HepG2 (cell line): ENCODE data around the gene GBP3. TPM values are rescaled to one million over a fixed set of nuclear protein-coding genes. Genes with fewer than 3 reads are reported as not detected.
A peak's percentile ranks its signal among the peaks of the same experiment; 100 is the strongest.

Experiments used
- HDAC2 ChIP-seq: sonication (generic); formaldehyde crosslinking; IDR thresholded peaks from 2 replicates; pipeline ENCODE4 v1.4.0; 2020; ENCODE audit warnings: missing genetic modification reagents
- POLR2A ChIP-seq, 2 experiments: IDR thresholded peaks; 2 replicates each; pipeline ENCODE4 v1.6.1; 2011; ENCODE audit warnings: low read depth in 2 of 2, low read length in 2 of 2, mild to moderate bottlenecking in 1 of 2, moderate library complexity in 1 of 2; ENCODE audit not compliant: insufficient read depth in 1 of 2
- PPARG ChIP-seq: conservative IDR thresholded peaks from 2 replicates; pipeline ENCODE4 v1.6.1; 2016; ENCODE audit warnings: missing biosample characterization, missing genetic modification reagents
- RXRB ChIP-seq: IDR thresholded peaks from 2 replicates; pipeline ENCODE4 v1.6.1; 2016; ENCODE audit warnings: borderline replicate concordance, missing genetic modification reagents, missing compliant biosample characterization
- SRSF1 ChIP-seq: fragments of 200-400 bp; formaldehyde crosslinking; optimal IDR thresholded peaks from 2 replicates; pipeline ENCODE3; 2017; ENCODE audit warnings: mild to moderate bottlenecking, low read depth, low read length, moderate library complexity
- TBX2 ChIP-seq: sonication (generic); formaldehyde crosslinking; IDR thresholded peaks from 2 replicates; pipeline ENCODE4 v1.5.0; 2020; ENCODE audit warnings: missing genetic modification reagents, mild to moderate bottlenecking, borderline replicate concordance
- ZNF292 ChIP-seq: sonication (generic); formaldehyde crosslinking; IDR thresholded peaks from 2 replicates; pipeline ENCODE4 v1.8.1; 2022; ENCODE audit warnings: mild to moderate bottlenecking, low read depth, missing genetic modification reagents, borderline replicate concordance
- ZNF564 ChIP-seq: sonication (generic); formaldehyde crosslinking; IDR thresholded peaks from 2 replicates; pipeline ENCODE4 v1.8.1; 2023; ENCODE audit warnings: mild to moderate bottlenecking, missing genetic modification reagents
- ZNF674 ChIP-seq: sonication (generic); formaldehyde crosslinking; IDR thresholded peaks from 2 replicates; pipeline ENCODE4 v1.5.0; 2020; ENCODE audit warnings: low read depth, mild to moderate bottlenecking, missing genetic modification reagents
- polyA plus RNA-seq, 8 experiments: library from polyadenylated mRNA; depleted of rRNA in 3 of 8; stranded (reverse) in 7 of 8; unstranded in 1 of 8; fragments of >200 nt; fragmentation: Illumina TruSeq in 4 of 8; extraction: Trizol in 4 of 8; gene quantifications; 2 replicates each; pipeline versions ENCODE4 v1.2.1 to v1.2.3, GENCODE V29; 2011 to 2016; ENCODE audit warnings: low read depth in 4 of 8, missing spikeins in 1 of 8, mixed read lengths in 1 of 8; ENCODE audit not compliant: insufficient read depth in 1 of 8
- total RNA-seq, 5 experiments: library from RNA; depleted of rRNA; stranded (reverse); fragments of >200 nt; fragmentation: Illumina TruSeq; extraction: Trizol; gene quantifications; 2 replicates each; pipeline ENCODE4 v1.2.3, GENCODE V29; 2016; ENCODE audit warnings: low read depth in 1 of 5
- TF ChIP-seq, protein P1 (sequence below): sonication (generic); formaldehyde crosslinking; IDR thresholded peaks from 2 replicates; pipeline ENCODE4 v1.5.0; 2020; ENCODE audit warnings: mild to moderate bottlenecking, missing genetic modification reagents, borderline replicate concordance
- TF ChIP-seq, protein P2 (sequence below): IDR thresholded peaks from 2 replicates; pipeline ENCODE4 v1.6.1; 2016; ENCODE audit warnings: missing compliant biosample characterization, missing genetic modification reagents, borderline replicate concordance
- TF ChIP-seq, protein P3 (sequence below), 2 experiments: sonication (generic) in 1 of 2; formaldehyde crosslinking in 1 of 2; IDR thresholded peaks; 2 replicates each; pipeline versions ENCODE4 v1.4.0 to v1.6.1; 2018 to 2020; ENCODE audit warnings: missing genetic modification reagents in 2 of 2, borderline replicate concordance in 1 of 2, low read depth in 1 of 2, mild to moderate bottlenecking in 1 of 2, missing biosample characterization in 1 of 2
- TF ChIP-seq, protein P4 (sequence below): IDR thresholded peaks from 2 replicates; pipeline ENCODE4 v1.6.1; 2016; ENCODE audit warnings: missing biosample characterization, missing genetic modification reagents, low read depth

The GBP3 gene
- total and polyA plus RNA-seq, 2 of the 13 experiments (the other 11 are each of a cell fraction or from before 2014, with no cell fraction given) = 0.16 to 0.46 TPM

DNA sequence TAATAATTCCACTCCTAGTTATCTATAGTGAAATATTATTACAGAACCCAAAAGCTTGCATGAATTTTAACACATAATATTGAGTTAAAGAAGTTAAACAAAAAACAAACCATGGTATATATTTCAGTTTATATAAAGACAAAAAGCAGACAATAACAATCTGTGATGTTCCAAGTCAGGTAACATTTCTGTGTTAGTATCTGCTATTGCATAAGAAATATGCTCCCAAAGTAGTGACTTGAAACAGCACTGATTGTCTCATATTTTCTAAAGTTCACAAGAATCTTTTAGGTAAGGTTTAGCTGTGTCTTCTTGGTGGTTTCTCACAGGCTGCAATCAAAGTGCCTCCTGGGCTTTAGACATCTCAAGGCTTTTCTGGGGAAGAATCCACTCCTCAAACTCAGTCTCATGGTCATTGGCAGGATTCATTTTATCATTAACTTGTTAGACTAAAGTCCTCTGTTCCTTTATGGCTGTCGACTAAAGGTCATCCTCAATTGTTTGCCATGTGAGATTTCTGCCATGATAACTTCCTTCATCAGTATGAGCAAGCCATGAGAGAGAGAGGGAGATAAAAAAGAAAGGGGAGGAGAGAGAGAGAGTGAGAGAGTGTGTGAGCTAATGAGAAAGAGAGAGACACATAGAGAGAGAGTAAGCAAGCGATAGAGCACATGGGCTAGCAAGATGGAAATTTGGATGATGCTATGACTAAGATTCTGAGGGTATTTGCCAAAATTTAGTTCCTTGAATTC is 22.5 kb upstream of the GBP3 start (continued):
- TF ChIP-seq, protein P1, sequence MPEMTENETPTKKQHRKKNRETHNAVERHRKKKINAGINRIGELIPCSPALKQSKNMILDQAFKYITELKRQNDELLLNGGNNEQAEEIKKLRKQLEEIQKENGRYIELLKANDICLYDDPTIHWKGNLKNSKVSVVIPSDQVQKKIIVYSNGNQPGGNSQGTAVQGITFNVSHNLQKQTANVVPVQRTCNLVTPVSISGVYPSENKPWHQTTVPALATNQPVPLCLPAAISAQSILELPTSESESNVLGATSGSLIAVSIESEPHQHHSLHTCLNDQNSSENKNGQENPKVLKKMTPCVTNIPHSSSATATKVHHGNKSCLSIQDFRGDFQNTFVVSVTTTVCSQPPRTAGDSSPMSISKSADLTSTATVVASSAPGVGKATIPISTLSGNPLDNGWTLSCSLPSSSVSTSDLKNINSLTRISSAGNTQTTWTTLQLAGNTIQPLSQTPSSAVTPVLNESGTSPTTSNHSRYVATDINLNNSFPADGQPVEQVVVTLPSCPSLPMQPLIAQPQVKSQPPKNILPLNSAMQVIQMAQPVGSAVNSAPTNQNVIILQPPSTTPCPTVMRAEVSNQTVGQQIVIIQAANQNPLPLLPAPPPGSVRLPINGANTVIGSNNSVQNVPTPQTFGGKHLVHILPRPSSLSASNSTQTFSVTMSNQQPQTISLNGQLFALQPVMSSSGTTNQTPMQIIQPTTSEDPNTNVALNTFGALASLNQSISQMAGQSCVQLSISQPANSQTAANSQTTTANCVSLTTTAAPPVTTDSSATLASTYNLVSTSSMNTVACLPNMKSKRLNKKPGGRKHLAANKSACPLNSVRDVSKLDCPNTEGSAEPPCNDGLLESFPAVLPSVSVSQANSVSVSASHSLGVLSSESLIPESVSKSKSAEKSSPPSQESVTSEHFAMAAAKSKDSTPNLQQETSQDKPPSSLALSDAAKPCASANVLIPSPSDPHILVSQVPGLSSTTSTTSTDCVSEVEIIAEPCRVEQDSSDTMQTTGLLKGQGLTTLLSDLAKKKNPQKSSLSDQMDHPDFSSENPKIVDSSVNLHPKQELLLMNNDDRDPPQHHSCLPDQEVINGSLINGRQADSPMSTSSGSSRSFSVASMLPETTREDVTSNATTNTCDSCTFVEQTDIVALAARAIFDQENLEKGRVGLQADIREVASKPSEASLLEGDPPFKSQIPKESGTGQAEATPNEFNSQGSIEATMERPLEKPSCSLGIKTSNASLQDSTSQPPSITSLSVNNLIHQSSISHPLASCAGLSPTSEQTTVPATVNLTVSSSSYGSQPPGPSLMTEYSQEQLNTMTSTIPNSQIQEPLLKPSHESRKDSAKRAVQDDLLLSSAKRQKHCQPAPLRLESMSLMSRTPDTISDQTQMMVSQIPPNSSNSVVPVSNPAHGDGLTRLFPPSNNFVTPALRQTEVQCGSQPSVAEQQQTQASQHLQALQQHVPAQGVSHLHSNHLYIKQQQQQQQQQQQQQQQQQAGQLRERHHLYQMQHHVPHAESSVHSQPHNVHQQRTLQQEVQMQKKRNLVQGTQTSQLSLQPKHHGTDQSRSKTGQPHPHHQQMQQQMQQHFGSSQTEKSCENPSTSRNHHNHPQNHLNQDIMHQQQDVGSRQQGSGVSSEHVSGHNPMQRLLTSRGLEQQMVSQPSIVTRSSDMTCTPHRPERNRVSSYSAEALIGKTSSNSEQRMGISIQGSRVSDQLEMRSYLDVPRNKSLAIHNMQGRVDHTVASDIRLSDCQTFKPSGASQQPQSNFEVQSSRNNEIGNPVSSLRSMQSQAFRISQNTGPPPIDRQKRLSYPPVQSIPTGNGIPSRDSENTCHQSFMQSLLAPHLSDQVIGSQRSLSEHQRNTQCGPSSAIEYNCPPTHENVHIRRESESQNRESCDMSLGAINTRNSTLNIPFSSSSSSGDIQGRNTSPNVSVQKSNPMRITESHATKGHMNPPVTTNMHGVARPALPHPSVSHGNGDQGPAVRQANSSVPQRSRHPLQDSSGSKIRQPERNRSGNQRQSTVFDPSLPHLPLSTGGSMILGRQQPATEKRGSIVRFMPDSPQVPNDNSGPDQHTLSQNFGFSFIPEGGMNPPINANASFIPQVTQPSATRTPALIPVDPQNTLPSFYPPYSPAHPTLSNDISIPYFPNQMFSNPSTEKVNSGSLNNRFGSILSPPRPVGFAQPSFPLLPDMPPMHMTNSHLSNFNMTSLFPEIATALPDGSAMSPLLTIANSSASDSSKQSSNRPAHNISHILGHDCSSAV (CRISPR knock-in tag) = no peak
- TF ChIP-seq POLR2A (IDR thresholded peaks at IDR 0.05; ENCODE audit: insufficient read depth in 1 of 2, low read depth in 2 of 2, low read length in 2 of 2) = no peak
- peak; percentile 82 for TF ChIP-seq RXRB (CRISPR knock-in tag)
- TF ChIP-seq, protein P2, sequence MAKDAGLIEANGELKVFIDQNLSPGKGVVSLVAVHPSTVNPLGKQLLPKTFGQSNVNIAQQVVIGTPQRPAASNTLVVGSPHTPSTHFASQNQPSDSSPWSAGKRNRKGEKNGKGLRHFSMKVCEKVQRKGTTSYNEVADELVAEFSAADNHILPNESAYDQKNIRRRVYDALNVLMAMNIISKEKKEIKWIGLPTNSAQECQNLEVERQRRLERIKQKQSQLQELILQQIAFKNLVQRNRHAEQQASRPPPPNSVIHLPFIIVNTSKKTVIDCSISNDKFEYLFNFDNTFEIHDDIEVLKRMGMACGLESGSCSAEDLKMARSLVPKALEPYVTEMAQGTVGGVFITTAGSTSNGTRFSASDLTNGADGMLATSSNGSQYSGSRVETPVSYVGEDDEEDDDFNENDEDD = peak; percentile 33; the same call in 1 of the 2 replicates
- TF ChIP-seq, protein P3, sequence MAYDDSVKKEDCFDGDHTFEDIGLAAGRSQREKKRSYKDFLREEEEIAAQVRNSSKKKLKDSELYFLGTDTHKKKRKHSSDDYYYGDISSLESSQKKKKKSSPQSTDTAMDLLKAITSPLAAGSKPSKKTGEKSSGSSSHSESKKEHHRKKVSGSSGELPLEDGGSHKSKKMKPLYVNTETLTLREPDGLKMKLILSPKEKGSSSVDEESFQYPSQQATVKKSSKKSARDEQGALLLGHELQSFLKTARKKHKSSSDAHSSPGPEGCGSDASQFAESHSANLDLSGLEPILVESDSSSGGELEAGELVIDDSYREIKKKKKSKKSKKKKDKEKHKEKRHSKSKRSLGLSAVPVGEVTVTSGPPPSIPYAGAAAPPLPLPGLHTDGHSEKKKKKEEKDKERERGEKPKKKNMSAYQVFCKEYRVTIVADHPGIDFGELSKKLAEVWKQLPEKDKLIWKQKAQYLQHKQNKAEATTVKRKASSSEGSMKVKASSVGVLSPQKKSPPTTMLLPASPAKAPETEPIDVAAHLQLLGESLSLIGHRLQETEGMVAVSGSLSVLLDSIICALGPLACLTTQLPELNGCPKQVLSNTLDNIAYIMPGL (CRISPR knock-in tag; IDR thresholded peaks at IDR 0.05; ENCODE audit: borderline replicate concordance in 1 of 2, low read depth in 1 of 2) = 0 out of 4 replicates have a peak, but pooled peaks of 1 of the 2 experiments have one; percentile 35
- no peak for TF ChIP-seq SRSF1
- no peak for TF ChIP-seq ZNF564 (CRISPR knock-in tag)
- TF ChIP-seq TBX2 (CRISPR knock-in tag) = peak; percentile 46; the same call in 1 of the 2 replicates
- TF ChIP-seq, protein P4, sequence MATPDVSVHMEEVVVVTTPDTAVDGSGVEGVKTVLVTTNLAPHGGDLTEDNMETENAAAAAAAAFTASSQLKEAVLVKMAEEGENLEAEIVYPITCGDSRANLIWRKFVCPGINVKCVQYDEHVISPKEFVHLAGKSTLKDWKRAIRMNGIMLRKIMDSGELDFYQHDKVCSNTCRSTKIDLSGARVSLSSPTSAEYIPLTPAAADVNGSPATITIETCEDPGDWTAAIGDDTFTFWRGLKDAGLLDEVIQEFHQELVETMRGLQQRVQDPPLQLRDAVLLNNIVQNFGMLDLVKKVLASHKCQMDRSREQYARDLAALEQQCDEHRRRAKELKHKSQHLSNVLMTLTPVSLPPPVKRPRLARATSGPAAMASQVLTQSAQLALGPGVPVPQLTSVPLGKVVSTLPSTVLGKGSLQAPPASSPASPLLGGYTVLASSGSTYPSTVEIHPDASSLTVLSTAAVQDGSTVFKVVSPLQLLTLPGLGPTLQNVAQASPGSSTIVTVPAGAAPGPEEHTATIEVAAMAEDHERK (CRISPR knock-in tag) = no peak
- no peak for TF ChIP-seq ZNF674 (CRISPR knock-in tag)
- TF ChIP-seq HDAC2 = peak; percentile 86
- 0 out of 2 replicates have a peak, but pooled peaks have one; percentile 59 for TF ChIP-seq ZNF292 (CRISPR knock-in tag)
- TF ChIP-seq PPARG (CRISPR knock-in tag) = peak; percentile 74
